ENCODE data around the gene PTGS1. TPM values are rescaled to one million over a fixed set of nuclear protein-coding genes. Genes with fewer than 3 reads are reported as not detected.

PTGS1 gene
- total RNA-seq, 3 donors from 2014 or later (not counting 1 experiment from before 2014, with no cell fraction given), result 2.1 to 11.3 (median 9.2) TPM

DNA sequence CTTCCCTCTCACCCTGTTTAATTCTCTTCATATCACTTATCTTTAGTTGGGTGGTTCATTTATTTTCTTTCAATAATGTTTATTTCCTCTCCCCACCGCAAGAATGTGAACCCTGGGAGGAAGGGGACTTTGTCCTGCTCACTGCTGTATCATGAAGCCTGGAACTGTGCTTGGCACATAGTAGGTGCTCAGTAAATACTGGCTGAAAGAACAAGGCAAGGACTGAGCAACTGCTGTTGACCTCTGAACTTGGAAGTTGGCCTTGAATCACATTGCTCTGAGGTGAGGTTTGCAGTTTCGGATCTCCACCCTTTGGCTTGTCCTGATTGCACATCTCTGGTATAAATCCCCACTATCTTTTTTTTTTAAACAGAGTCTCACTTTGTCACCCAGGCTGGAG lies 22.0 kb upstream of the PTGS1 start:
- no peaks in the 10 kb centered on the region for H3K9me3 Mint-ChIP-seq
- H3K27ac ChIP-seq (ENCODE audit: low read length), result no peak overlapping the region
- peaks cover 20 to 37% of the 10 kb centered on the region in 2 donors for H3K27me3 Mint-ChIP-seq (ENCODE audit: low read depth in 2 of 2)
- TF ChIP-seq, protein P1, sequence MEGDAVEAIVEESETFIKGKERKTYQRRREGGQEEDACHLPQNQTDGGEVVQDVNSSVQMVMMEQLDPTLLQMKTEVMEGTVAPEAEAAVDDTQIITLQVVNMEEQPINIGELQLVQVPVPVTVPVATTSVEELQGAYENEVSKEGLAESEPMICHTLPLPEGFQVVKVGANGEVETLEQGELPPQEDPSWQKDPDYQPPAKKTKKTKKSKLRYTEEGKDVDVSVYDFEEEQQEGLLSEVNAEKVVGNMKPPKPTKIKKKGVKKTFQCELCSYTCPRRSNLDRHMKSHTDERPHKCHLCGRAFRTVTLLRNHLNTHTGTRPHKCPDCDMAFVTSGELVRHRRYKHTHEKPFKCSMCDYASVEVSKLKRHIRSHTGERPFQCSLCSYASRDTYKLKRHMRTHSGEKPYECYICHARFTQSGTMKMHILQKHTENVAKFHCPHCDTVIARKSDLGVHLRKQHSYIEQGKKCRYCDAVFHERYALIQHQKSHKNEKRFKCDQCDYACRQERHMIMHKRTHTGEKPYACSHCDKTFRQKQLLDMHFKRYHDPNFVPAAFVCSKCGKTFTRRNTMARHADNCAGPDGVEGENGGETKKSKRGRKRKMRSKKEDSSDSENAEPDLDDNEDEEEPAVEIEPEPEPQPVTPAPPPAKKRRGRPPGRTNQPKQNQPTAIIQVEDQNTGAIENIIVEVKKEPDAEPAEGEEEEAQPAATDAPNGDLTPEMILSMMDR (IDR thresholded peaks at IDR 0.05), result no peak
- H3K36me3 Mint-ChIP-seq, result no peaks in the 10 kb centered on the region
- peak overlapping the region in 1 of 2 donors; percentile 39 for H3K27ac Mint-ChIP-seq
- no peak overlapping the region for H3K4me3 ChIP-seq (ENCODE audit: low read length)
- H3K27me3 ChIP-seq (ENCODE audit: control insufficient read depth, insufficient read depth, low read length), result peaks cover 5% of the 10 kb centered on the region
- peak overlapping the region; percentile 4 for H3K4me3 Mint-ChIP-seq
- no peak for DNase-seq
- no peaks in the 10 kb centered on the region for H3K36me3 ChIP-seq (ENCODE audit: control insufficient read depth, insufficient read depth, low read length)
- no peak for ATAC-seq
- H3K4me1 Mint-ChIP-seq, result peaks cover 0 to 17% of the 10 kb centered on the region in 2 donors
- intact Hi-C loops (cut with micrococcal nuclease), result no loop called here
- WGBS (ENCODE audit: insufficient coverage), result 100% methylated on average over 1 of the region's 2 CpGs
- peaks cover 12% of the 10 kb centered on the region for H3K4me1 ChIP-seq (ENCODE audit: control insufficient read depth, insufficient read depth, low read length)
- H3K9me3 ChIP-seq (ENCODE audit: control insufficient read depth, insufficient read depth, low read length), result no peaks in the 10 kb centered on the region

DNA sequence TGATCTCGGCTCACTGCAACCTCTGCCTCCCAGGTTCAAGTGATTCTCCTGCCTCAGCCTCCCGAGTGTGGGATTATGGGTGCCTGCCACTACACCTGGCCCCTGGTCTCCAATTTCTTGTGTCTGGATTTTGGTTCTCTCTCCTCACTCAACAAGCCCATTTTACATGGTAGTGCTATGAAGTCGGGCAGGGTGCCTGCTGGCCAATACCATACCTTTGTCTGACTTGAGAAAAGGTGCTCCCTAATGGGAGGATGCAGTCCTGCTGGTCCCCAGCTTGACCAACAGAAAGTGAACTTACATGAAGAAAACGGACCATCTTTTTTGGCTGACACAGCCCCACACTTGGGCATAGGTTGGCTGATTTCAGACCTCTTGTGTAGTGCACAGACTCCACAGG lies 21.6 kb upstream of the PTGS1 start:
- Histone ChIP-seq H3K27ac (ENCODE audit: low read length) (no peak overlapping the region), H3K4me3 (ENCODE audit: low read length) (no peak overlapping the region), H3K9me3 (ENCODE audit: control insufficient read depth, insufficient read depth, low read length) (no peaks in the 10 kb centered on the region), H3K4me1 (ENCODE audit: control insufficient read depth, insufficient read depth, low read length) (peaks cover 12% of the 10 kb centered on the region), H3K36me3 (ENCODE audit: control insufficient read depth, insufficient read depth, low read length) (no peaks in the 10 kb centered on the region), H3K27me3 (ENCODE audit: control insufficient read depth, insufficient read depth, low read length) (peaks cover 5% of the 10 kb centered on the region)
- DNase-seq (no peak), ATAC-seq (no peak)
- Mint-ChIP-seq H3K4me1 (peaks cover 0 to 17% of the 10 kb centered on the region in 2 donors), H3K27ac (peak overlapping the region in 1 of 2 donors; percentile 39), H3K9me3 (no peaks in the 10 kb centered on the region), H3K27me3 (ENCODE audit: low read depth in 2 of 2) (peaks cover 20 to 37% of the 10 kb centered on the region in 2 donors), H3K36me3 (no peaks in the 10 kb centered on the region), H3K4me3 (peak overlapping the region; percentile 4)
- intact Hi-C loops (cut with micrococcal nuclease), result no loop called here
- WGBS (ENCODE audit: insufficient coverage), result 95% methylated on average over 4 of the region's 4 CpGs
- TF ChIP-seq, protein P1 (IDR thresholded peaks at IDR 0.05), result no peak

DNA sequence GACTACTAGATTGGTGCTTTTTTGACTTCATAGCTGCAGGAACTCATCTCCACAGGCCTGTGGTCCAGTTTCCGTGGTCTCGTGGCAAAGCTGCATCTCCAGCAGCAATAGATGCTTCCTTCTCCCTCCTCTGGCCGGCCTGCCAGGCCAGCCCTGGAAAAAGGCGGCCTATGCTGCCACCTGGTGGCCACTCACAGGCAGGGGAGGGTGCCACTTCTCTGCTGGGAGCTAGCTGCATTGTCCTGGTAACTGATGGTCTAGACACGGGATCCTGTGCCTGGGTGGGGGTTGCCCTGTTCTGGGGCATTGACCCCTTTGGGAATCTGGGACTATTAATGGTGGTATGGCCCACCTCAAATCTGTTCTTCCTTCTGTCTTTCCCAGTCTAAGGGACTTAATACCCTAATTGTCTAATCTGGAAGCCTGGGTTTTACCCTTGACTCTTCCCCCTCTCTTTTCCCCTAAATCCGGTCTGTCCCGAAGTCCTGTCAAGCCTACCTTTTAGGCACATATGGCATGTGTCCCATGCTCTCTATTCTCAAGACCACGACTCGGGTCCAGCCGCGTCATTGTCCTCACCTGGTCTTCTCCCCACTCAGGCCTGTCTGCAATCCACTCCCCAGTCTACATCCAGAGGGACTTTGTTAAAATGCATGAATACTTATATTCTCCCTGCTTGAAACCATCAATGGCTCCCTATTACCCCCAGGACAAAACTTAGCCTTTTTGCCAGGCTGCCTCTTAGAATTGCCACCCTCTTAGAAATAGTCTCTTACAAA lies 20.1 kb upstream of the PTGS1 start:
- H3K4me1 ChIP-seq (ENCODE audit: control insufficient read depth, insufficient read depth, low read length), result peaks cover 12% of the 10 kb centered on the region
- DNase-seq, result peak; percentile 78 to 83
- no peak overlapping the region for H3K4me3 Mint-ChIP-seq
- H3K4me3 ChIP-seq (ENCODE audit: low read length), result no peak overlapping the region
- no peak overlapping the region for H3K27ac Mint-ChIP-seq
- TF ChIP-seq, protein P1 (IDR thresholded peaks at IDR 0.05), result peak; percentile 94
- no peaks in the 10 kb centered on the region for H3K9me3 ChIP-seq (ENCODE audit: control insufficient read depth, insufficient read depth, low read length)
- H3K36me3 Mint-ChIP-seq, result no peaks in the 10 kb centered on the region
- no peak overlapping the region for H3K27ac ChIP-seq (ENCODE audit: low read length)
- peak; percentile 84 to 88 (median 85) for ATAC-seq
- no peaks in the 10 kb centered on the region for H3K9me3 Mint-ChIP-seq
- intact Hi-C loops (cut with micrococcal nuclease), result loop anchor here (1.0 to 10.0 kb wide), 5 partner anchors 225 to 806 kb away; no protein-coding TSS in a partner anchor
- H3K4me1 Mint-ChIP-seq, result peaks cover 0 to 17% of the 10 kb centered on the region in 2 donors
- H3K27me3 Mint-ChIP-seq (ENCODE audit: low read depth in 2 of 2), result peaks cover 20 to 29% of the 10 kb centered on the region in 2 donors
- WGBS (ENCODE audit: insufficient coverage), result 42% methylated on average over 11 of the region's 11 CpGs
- peaks cover 5% of the 10 kb centered on the region for H3K27me3 ChIP-seq (ENCODE audit: control insufficient read depth, insufficient read depth, low read length)
- H3K36me3 ChIP-seq (ENCODE audit: control insufficient read depth, insufficient read depth, low read length), result no peaks in the 10 kb centered on the region

Data from natural killer cell (primary cell).